MCF 10A (cell line): ENCODE data around the gene CCDC122. TPM values are rescaled to one million over a fixed set of nuclear protein-coding genes. Genes with fewer than 3 reads are reported as not detected.
A peak's percentile ranks its signal among the peaks of the same experiment; 100 is the strongest.

Experiments
- BruUV-seq: library from RNA; stranded (reverse); fragments of 400-500 nt; replicated peaks from 2 replicates; lab custom pipeline; 2021; lab: Mats Ljungman, UMichigan
- CTCF ChIA-PET: fragments of 300-600 bp; sonication (Branson Sonifier 250); formaldehyde crosslinking; extraction: SDS; loops from one replicate; lab custom pipeline; 2021; ENCODE audit warnings: antibody characterized with exemption, inconsistent platforms; lab: Yijun Ruan, JAX
- POLR2A ChIA-PET: fragments of 300-600, 350-650 bp; sonication (Branson Sonifier 250); formaldehyde crosslinking; extraction: SDS; loops from one replicate; lab custom pipeline; 2020; ENCODE audit warnings: antibody characterized with exemption, inconsistent platforms; lab: Yijun Ruan, JAX
- DNase-seq: peaks from one replicate; pipeline ENCODE4 v3.0.0-alpha.2; 2018; ENCODE audit not compliant: unreplicated experiment
- H3K27ac Mint-ChIP-seq: one replicate; pipeline ENCODE4 v1.8.0; 2022; ENCODE audit warnings: mild to moderate bottlenecking, low read depth, mixed read lengths; ENCODE audit not compliant: unreplicated experiment
- H3K27me3 Mint-ChIP-seq: one replicate; pipeline ENCODE4 v1.8.0; 2022; ENCODE audit warnings: mixed read lengths; ENCODE audit not compliant: insufficient read depth, unreplicated experiment
- H3K36me3 Mint-ChIP-seq: one replicate; pipeline ENCODE4 v1.8.0; 2022; ENCODE audit warnings: mild to moderate bottlenecking, moderate library complexity, mixed read lengths; ENCODE audit not compliant: insufficient read depth, unreplicated experiment
- H3K4me1 Mint-ChIP-seq: one replicate; pipeline ENCODE4 v1.8.0; 2022; ENCODE audit warnings: mixed read lengths; ENCODE audit not compliant: insufficient read depth, unreplicated experiment
- H3K4me3 Mint-ChIP-seq: one replicate; pipeline ENCODE4 v1.8.0; 2022; ENCODE audit warnings: mild to moderate bottlenecking, moderate library complexity, mixed read lengths; ENCODE audit not compliant: unreplicated experiment
- H3K9me3 Mint-ChIP-seq: one replicate; pipeline ENCODE4 v1.8.0; 2022; ENCODE audit warnings: mixed read lengths; ENCODE audit not compliant: unreplicated experiment
- intact Hi-C: fragments of 100-400 bp; cut with micrococcal nuclease; formaldehyde crosslinking; loops from 2 replicates; pipeline ENCODE4 v1.14.1; 2022
- total RNA-seq: library from RNA; stranded (reverse); gene quantifications from 2 replicates; pipeline ENCODE4 v1.2.3, GENCODE V29; 2022
- TF ChIP-seq, protein P1 (sequence below): fragments of 200-600 bp; IDR thresholded peaks from one replicate; pipeline ENCODE4 v1.8.0; 2022; ENCODE audit warnings: antibody characterized with exemption, mild to moderate bottlenecking; ENCODE audit not compliant: unreplicated experiment

CCDC122 gene
- total RNA-seq, 1 experiment from 2014 or later, result 16.3 TPM

DNA sequence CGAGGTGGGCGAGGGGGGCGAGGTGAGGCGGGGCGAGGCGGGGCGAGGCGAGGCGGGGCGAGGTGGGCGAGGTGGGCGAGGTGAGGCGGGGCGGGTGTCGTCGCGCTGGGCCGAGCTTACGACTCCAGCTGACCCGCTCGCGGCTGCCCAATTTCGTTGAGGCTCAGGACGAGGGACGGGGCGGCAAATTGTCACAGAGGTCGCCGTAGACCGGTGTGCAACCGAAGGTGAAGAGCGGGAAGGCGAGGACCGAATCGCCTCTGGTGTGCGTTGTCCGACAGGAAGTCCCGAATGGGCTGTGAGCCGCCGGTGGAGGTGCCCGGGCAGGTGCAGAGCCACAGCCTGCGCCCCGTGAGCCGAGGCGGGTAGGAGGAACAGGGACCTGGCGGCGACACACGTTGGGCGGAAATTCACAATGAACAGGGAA, 228 bp upstream of the CCDC122 start, which contains the start of gene LACC1:
Gene LACC1, plus strand, starts transcription at position 150 of the 427 bp plus-strand sequence. CDS start 1,082 bp downstream, outside the sequence.
- H3K9me3 Mint-ChIP-seq, result no peaks in the 10 kb centered on the region
- H3K27me3 Mint-ChIP-seq, result no peaks in the 10 kb centered on the region
- ChIA-PET POLR2A (interaction anchor here (0.6 to 2.0 kb wide), 17 partner anchors 8 to 1607 kb away, joined by 3 to 14 read pairs (median 4); no protein-coding TSS in a partner anchor), CTCF (no interaction called here)
- intact Hi-C loops, result loop anchor here (5.0 to 10.0 kb wide), 2 partner anchors 572 to 915 kb away; no protein-coding TSS in a partner anchor
- no peak for DNase-seq
- peaks cover 15% of the 10 kb centered on the region for H3K36me3 Mint-ChIP-seq
- peak within 1 kb of the TSS; percentile 98 for H3K27ac Mint-ChIP-seq
- TF ChIP-seq, protein P1, sequence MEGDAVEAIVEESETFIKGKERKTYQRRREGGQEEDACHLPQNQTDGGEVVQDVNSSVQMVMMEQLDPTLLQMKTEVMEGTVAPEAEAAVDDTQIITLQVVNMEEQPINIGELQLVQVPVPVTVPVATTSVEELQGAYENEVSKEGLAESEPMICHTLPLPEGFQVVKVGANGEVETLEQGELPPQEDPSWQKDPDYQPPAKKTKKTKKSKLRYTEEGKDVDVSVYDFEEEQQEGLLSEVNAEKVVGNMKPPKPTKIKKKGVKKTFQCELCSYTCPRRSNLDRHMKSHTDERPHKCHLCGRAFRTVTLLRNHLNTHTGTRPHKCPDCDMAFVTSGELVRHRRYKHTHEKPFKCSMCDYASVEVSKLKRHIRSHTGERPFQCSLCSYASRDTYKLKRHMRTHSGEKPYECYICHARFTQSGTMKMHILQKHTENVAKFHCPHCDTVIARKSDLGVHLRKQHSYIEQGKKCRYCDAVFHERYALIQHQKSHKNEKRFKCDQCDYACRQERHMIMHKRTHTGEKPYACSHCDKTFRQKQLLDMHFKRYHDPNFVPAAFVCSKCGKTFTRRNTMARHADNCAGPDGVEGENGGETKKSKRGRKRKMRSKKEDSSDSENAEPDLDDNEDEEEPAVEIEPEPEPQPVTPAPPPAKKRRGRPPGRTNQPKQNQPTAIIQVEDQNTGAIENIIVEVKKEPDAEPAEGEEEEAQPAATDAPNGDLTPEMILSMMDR, result no peak
- peak within 1 kb of the TSS; percentile 93 for H3K4me3 Mint-ChIP-seq
- peaks cover 23% of the 10 kb centered on the region for H3K4me1 Mint-ChIP-seq
- BruUV-seq, result no TSS peak

DNA sequence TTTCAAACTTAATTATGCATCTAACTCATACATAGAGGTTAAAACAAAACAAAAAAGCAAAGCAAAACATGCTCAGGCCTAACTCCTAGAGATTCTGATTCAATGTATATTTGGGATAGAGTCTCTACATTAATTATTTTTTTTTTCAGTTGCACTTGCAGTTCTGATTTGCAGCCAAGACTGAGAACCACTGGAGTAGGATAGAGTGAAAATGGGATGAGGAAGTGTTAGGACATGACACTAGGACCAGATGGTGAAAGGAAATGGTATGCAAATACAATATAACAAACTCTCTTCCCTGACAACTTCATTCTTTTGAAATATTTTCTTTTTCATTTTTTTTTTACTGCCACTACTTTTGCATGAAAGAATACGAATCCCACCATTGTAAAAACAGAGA, 1.8 kb downstream of the CCDC122 start:
- Mint-ChIP-seq H3K4me1 (peaks cover 23% of the 10 kb centered on the region), H3K36me3 (peaks cover 8% of the 10 kb centered on the region), H3K27me3 (no peaks in the 10 kb centered on the region), H3K4me3 (peak overlapping the region; percentile 93), H3K27ac (no peak overlapping the region), H3K9me3 (no peaks in the 10 kb centered on the region)
- intact Hi-C loops, result loop anchor here (5.0 to 10.0 kb wide), 2 partner anchors 570 to 913 kb away; no protein-coding TSS in a partner anchor
- BruUV-seq, result no TSS peak
- no peak for DNase-seq
- TF ChIP-seq, protein P1, result no peak
- CTCF ChIA-PET, result interaction anchor here (0.6 to 1.5 kb wide), 4 partner anchors 64 to 910 kb away, joined by 3 to 5 read pairs (median 4); no protein-coding TSS in a partner anchor
- POLR2A ChIA-PET, result interaction anchor here (0.6 to 2.0 kb wide), 9 partner anchors 13 to 1656 kb away, joined by 3 to 14 read pairs (median 4); no protein-coding TSS in a partner anchor

DNA sequence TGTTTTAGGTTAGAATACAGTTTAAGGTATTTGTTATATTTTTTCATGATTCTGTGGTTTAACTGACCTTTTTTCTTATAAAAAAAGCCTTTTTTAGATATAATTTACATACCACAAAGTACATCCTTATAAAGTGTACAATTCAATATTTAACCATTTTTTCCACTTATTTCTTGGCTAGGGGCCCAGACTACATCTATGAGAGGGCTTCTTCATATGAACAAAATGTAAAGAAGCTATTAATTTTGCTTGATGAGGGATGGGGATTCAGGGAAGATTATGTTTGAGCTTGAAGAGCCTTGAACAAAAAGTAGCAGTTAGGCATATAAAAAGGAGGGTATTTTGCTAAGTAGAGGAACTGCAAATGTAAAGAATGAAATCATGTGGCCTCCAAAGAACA, 2.2 kb downstream of the CCDC122 start:
- ChIA-PET POLR2A (interaction anchor here (0.7 to 2.1 kb wide), 8 partner anchors 12 to 1282 kb away, joined by 3 to 6 read pairs (median 4); no protein-coding TSS in a partner anchor), CTCF (interaction anchor here (1.5 kb wide), 1 partner anchor 73 kb away, joined by 4 read pairs; no protein-coding TSS in a partner anchor)
- DNase-seq, result no peak
- Mint-ChIP-seq H3K36me3 (peaks cover 8% of the 10 kb centered on the region), H3K4me3 (peak overlapping the region; percentile 93), H3K27ac (no peak overlapping the region), H3K4me1 (peaks cover 23% of the 10 kb centered on the region), H3K9me3 (no peaks in the 10 kb centered on the region), H3K27me3 (no peaks in the 10 kb centered on the region)
- TF ChIP-seq, protein P1, result no peak
- BruUV-seq, result no TSS peak
- intact Hi-C loops, result loop anchor here (5.0 to 10.0 kb wide), 2 partner anchors 570 to 913 kb away; no protein-coding TSS in a partner anchor

DNA sequence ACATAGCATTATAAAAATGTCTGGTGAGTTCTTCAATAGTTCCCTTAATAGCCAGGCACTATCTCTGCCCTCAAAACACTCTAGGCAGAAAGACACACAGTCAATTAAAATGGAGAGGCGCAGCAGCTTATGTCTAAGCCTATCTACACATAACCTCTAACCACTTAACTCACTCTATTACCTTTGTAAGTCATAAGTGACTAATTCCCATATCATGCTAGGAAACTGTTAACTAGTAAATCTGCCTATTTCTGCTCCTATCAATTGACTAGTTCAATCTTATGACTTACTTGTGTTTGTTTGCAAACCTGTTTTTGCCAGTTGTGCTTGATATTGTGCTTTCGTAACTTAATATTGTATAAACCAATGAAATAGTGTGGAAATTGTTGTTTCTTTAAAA, 3.2 kb downstream of the CCDC122 start:
- no peak for DNase-seq
- Mint-ChIP-seq H3K27me3 (no peaks in the 10 kb centered on the region), H3K4me1 (peaks cover 22% of the 10 kb centered on the region), H3K9me3 (no peaks in the 10 kb centered on the region), H3K36me3 (peaks cover 2% of the 10 kb centered on the region), H3K27ac (no peak overlapping the region), H3K4me3 (no peak overlapping the region)
- BruUV-seq, result no TSS peak
- intact Hi-C loops, result loop anchor here (5.0 to 10.0 kb wide), 2 partner anchors 569 to 912 kb away; no protein-coding TSS in a partner anchor
- TF ChIP-seq, protein P1, result no peak
- POLR2A ChIA-PET, result interaction anchor here (1.2 to 2.1 kb wide), 2 partner anchors 21 to 71 kb away, joined by 3 to 4 read pairs; no protein-coding TSS in a partner anchor
- CTCF ChIA-PET, result interaction anchor here (0.6 to 1.4 kb wide), 2 partner anchors 71 to 782 kb away, joined by 3 to 5 read pairs; no protein-coding TSS in a partner anchor
